Measurements from ENCODE around the gene MID1.

MID1 gene

DNA sequence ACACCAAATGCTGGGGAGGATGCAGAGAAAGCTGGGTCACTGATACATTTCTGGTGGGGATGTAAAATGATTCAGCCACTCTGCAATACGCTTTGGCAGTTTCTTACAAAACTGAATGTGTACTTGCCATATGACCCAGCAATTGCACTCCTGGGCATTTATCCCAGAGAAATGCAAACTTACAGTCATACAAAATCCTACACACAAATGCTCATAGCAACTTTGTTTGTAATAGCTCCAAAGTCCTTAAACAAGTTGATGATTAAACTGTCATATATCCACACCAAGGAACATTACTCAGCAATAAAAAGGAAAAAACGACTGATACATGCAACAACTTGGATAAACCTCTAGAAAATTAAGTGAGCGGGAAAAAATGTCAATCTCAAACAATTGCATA is 12.3 kb downstream of the MID1 start:
- no peak overlapping the region for H3K4me3 ChIP-seq (ENCODE audit: low read depth, low read length)
- DNase-seq (ENCODE audit: low read depth), result peak; percentile 67
- TF ChIP-seq, protein P1, sequence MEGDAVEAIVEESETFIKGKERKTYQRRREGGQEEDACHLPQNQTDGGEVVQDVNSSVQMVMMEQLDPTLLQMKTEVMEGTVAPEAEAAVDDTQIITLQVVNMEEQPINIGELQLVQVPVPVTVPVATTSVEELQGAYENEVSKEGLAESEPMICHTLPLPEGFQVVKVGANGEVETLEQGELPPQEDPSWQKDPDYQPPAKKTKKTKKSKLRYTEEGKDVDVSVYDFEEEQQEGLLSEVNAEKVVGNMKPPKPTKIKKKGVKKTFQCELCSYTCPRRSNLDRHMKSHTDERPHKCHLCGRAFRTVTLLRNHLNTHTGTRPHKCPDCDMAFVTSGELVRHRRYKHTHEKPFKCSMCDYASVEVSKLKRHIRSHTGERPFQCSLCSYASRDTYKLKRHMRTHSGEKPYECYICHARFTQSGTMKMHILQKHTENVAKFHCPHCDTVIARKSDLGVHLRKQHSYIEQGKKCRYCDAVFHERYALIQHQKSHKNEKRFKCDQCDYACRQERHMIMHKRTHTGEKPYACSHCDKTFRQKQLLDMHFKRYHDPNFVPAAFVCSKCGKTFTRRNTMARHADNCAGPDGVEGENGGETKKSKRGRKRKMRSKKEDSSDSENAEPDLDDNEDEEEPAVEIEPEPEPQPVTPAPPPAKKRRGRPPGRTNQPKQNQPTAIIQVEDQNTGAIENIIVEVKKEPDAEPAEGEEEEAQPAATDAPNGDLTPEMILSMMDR (conservative IDR thresholded peaks at IDR 0.05; ENCODE audit: low read depth, low read length), result no peak

DNA sequence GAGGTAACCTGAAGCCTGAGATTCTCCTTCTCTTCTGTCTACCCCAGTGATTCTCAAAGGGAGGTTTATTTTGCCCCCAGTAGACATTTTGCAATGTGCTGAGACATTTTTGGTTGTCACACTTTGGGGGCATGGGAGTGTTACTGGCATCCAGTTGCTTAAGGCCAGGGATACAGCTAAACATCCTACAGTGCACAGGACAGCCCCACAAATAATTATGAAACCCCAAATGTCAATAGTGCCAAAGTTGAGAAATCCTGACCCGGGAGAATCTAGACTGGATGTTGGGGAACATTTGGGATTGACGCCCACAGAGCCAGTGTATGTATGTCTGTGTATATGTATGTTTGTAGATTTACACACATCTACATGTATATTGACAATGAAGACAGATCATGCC is 13.2 kb downstream of the MID1 start:
- H3K4me3 ChIP-seq (ENCODE audit: low read depth, low read length), result no peak overlapping the region
- TF ChIP-seq, protein P1 (conservative IDR thresholded peaks at IDR 0.05; ENCODE audit: low read depth, low read length), result no peak
- no peak for DNase-seq (ENCODE audit: low read depth)

DNA sequence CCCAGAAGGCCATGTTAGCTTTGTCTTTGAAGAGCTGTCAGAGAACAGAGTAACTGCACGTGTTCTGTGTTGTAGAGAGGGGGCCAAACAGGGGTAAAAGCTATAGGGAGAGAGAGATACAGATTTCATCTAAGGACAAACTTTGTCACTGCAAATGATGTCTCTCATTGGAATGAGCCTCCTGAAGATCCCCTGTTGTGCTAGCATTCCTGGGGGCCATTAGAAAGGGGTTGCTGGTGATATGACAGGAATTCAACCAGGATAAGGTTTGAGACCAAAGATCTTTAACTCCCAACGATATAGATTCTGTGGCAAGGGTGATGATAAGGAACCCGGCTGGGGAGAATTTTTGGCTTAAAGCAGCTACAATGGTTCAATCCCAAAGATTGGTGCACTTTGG is 16.8 kb downstream of the MID1 start:
- TF ChIP-seq, protein P1 (conservative IDR thresholded peaks at IDR 0.05; ENCODE audit: low read depth, low read length), result no peak
- no peak overlapping the region for H3K4me3 ChIP-seq (ENCODE audit: low read depth, low read length)
- DNase-seq (ENCODE audit: low read depth), result no peak

DNA sequence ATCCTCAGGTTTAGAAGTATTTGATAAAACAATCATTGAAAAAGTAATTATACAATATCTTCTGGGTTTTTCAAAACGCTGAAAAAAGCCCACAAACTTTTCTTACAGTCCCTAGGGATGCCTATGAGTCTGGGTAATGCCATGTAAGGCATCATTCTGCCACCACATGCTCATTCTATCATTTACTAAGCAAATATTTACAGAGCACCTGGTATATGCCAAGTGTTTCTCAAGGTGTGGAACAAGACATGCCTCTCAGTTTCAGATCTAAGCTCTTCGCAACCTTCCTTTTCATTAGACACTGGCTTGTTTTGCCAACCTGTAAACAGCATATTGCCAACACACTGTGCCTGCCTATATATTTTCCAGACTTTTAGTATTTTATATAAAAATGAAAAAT is 17.7 kb downstream of the MID1 start:
- no peak overlapping the region for H3K4me3 ChIP-seq (ENCODE audit: low read depth, low read length)
- TF ChIP-seq, protein P1 (conservative IDR thresholded peaks at IDR 0.05; ENCODE audit: low read depth, low read length), result no peak
- no peak for DNase-seq (ENCODE audit: low read depth)

DNA sequence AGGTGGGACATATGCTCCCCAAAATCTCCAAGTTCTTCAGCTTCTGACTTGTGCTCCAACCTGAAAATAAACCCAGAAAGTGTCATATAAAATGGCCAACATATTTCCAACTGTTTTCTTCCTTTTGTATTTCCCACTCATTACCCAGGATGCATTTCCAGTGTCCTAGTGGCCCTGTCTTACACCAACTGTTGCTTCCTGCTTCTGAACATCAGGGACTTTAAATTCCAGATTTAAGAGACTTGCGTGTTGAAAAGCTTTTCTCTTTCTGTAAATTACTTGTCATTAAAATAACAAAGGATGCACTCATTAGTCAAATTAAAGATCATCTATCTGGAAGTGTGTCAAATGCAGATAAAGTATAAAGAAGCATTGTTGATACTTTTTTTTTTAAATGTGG is 19.9 kb downstream of the MID1 start:
- TF ChIP-seq, protein P1 (conservative IDR thresholded peaks at IDR 0.05; ENCODE audit: low read depth, low read length), result no peak
- no peak overlapping the region for H3K4me3 ChIP-seq (ENCODE audit: low read depth, low read length)
- no peak for DNase-seq (ENCODE audit: low read depth)

DNA sequence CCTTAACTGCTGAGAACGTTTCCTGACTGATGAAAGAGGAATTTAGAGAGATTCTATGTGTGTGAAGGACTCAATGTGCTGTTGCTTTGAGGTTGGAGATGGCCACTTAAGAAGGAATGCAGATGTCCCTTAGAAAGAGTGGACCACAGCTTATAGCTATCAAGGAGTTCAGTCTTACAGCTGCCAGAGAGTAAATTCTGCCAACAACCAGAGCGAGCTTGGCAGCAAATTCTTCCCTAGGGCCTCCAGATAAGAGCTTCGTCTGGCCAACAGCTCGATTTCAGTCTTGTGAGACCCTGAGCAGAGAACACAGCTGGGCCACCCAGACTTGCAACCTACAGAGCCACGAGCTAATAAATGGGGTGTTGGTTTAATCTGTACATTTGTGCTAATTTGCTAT is 21.8 kb downstream of the MID1 start:
- no peak for DNase-seq (ENCODE audit: low read depth)
- no peak overlapping the region for H3K4me3 ChIP-seq (ENCODE audit: low read depth, low read length)
- TF ChIP-seq, protein P1 (conservative IDR thresholded peaks at IDR 0.05; ENCODE audit: low read depth, low read length), result no peak

DNA sequence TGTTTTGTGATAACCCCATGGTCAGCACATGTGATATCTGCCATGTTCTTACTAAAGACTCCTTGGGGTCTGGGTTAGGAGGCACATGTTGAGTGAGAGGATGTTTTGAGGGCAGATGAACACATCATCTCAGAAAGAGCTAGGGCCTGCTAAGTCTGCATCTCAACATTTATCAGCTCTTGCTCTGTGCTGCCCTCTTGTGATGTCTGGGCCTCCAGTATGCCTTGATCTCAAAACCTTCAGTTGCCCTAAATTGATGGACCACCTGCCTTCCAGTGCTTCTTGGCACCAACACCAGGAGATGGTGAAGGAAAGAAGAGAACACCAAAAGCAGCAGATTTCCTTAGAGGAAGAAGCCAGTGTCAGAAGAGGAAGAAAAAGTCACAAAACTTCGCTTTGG is 22.5 kb downstream of the MID1 start:
- DNase-seq (ENCODE audit: low read depth), result peak; percentile 67
- no peak overlapping the region for H3K4me3 ChIP-seq (ENCODE audit: low read depth, low read length)
- TF ChIP-seq, protein P1 (conservative IDR thresholded peaks at IDR 0.05; ENCODE audit: low read depth, low read length), result peak; percentile 75
